Measurements from ENCODE around the gene CLEC2L. TPM values are rescaled to one million over a fixed set of nuclear protein-coding genes. Genes with fewer than 3 reads are reported as not detected.

The CLEC2L gene
- total RNA-seq, 1 donor: not detected

GRCh38 chr7:139566736-139567646, 43.5 kb downstream of the CLEC2L start:
- Histone ChIP-seq H2AFZ (ENCODE audit: low read length) (no peak overlapping the region), H3K79me2 (ENCODE audit: insufficient read depth, low read length) (no peaks in the 10 kb centered on the region), H3K27me3 (ENCODE audit: insufficient read depth, low read length) (no peaks in the 10 kb centered on the region), H3K4me1 (ENCODE audit: insufficient read depth, low read length) (no peaks in the 10 kb centered on the region), H3K4me3 (ENCODE audit: insufficient read depth, low read length) (no peak overlapping the region), H3K9me3 (ENCODE audit: low read depth, low read length) (no peaks in the 10 kb centered on the region), H4K20me1 (ENCODE audit: insufficient read depth, low read length) (peaks cover 14% of the 10 kb centered on the region), H3K4me2 (ENCODE audit: insufficient read depth, low read length) (no peak overlapping the region), H3K36me3 (ENCODE audit: insufficient read depth, low read length) (peaks cover 32% of the 10 kb centered on the region), H3K27ac (ENCODE audit: low read depth, low read length) (no peak overlapping the region)
- DNase-seq (ENCODE audit: insufficient read length, low spot score, missing footprints): no peak
- TF ChIP-seq CTCF (IDR thresholded peaks at IDR 0.05; ENCODE audit: extremely low read depth, low read depth, low read length): no peak

GRCh38 chr7:139567647-139568345, 44.3 kb downstream of the CLEC2L start:
- no peak for DNase-seq (ENCODE audit: insufficient read length, low spot score, missing footprints)
- no peak for TF ChIP-seq CTCF (IDR thresholded peaks at IDR 0.05; ENCODE audit: extremely low read depth, low read depth, low read length)
- H2AFZ ChIP-seq (ENCODE audit: low read length): no peak overlapping the region
- peaks cover 10% of the 10 kb centered on the region for H4K20me1 ChIP-seq (ENCODE audit: insufficient read depth, low read length)
- H3K79me2 ChIP-seq (ENCODE audit: insufficient read depth, low read length): no peaks in the 10 kb centered on the region
- no peak overlapping the region for H3K4me2 ChIP-seq (ENCODE audit: insufficient read depth, low read length)
- H3K9me3 ChIP-seq (ENCODE audit: low read depth, low read length): no peaks in the 10 kb centered on the region
- no peaks in the 10 kb centered on the region for H3K4me1 ChIP-seq (ENCODE audit: insufficient read depth, low read length)
- peaks cover 36% of the 10 kb centered on the region for H3K36me3 ChIP-seq (ENCODE audit: insufficient read depth, low read length)
- no peaks in the 10 kb centered on the region for H3K27me3 ChIP-seq (ENCODE audit: insufficient read depth, low read length)
- no peak overlapping the region for H3K27ac ChIP-seq (ENCODE audit: low read depth, low read length)
- no peak overlapping the region for H3K4me3 ChIP-seq (ENCODE audit: insufficient read depth, low read length)

GRCh38 chr7:139568346-139568675, 44.8 kb downstream of the CLEC2L start:
- H2AFZ ChIP-seq (ENCODE audit: low read length): no peak overlapping the region
- peaks cover 36% of the 10 kb centered on the region for H3K36me3 ChIP-seq (ENCODE audit: insufficient read depth, low read length)
- H3K4me2 ChIP-seq (ENCODE audit: insufficient read depth, low read length): no peak overlapping the region
- H3K4me1 ChIP-seq (ENCODE audit: insufficient read depth, low read length): no peaks in the 10 kb centered on the region
- DNase-seq (ENCODE audit: insufficient read length, low spot score, missing footprints): no peak
- no peak overlapping the region for H3K27ac ChIP-seq (ENCODE audit: low read depth, low read length)
- no peak overlapping the region for H3K4me3 ChIP-seq (ENCODE audit: insufficient read depth, low read length)
- no peaks in the 10 kb centered on the region for H3K9me3 ChIP-seq (ENCODE audit: low read depth, low read length)
- H3K27me3 ChIP-seq (ENCODE audit: insufficient read depth, low read length): no peaks in the 10 kb centered on the region
- no peaks in the 10 kb centered on the region for H3K79me2 ChIP-seq (ENCODE audit: insufficient read depth, low read length)
- TF ChIP-seq CTCF (IDR thresholded peaks at IDR 0.05; ENCODE audit: extremely low read depth, low read depth, low read length): no peak
- peaks cover 10% of the 10 kb centered on the region for H4K20me1 ChIP-seq (ENCODE audit: insufficient read depth, low read length)

All from osteoblast (primary cell).